Nephron progenitor cell (in vitro differentiated cells): ENCODE results near the gene ST6GALNAC3.

Experiments
- DNase-seq: peaks from one replicate; pipeline ENCODE4 v3.0.0; 2021
- H3K27ac Mint-ChIP-seq: 2 replicates; pipeline ENCODE4 v1.8.0; 2021; ENCODE audit warnings: mild to moderate bottlenecking, moderate library complexity, mixed read lengths
- H3K27me3 Mint-ChIP-seq: 2 replicates; pipeline ENCODE4 v1.8.0; 2021; ENCODE audit warnings: mild to moderate bottlenecking, low read depth, mixed read lengths; ENCODE audit not compliant: poor library complexity
- H3K36me3 Mint-ChIP-seq: 2 replicates; pipeline ENCODE4 v1.8.0; 2021; ENCODE audit warnings: low read depth, mixed read lengths
- H3K4me1 Mint-ChIP-seq: 2 replicates; pipeline ENCODE4 v1.8.0; 2021; ENCODE audit warnings: mixed read lengths
- H3K4me3 Mint-ChIP-seq: 2 replicates; pipeline ENCODE4 v1.8.0; 2021; ENCODE audit warnings: mild to moderate bottlenecking, moderate library complexity, mixed read lengths
- H3K9me3 Mint-ChIP-seq: 2 replicates; pipeline ENCODE4 v1.8.0; 2021; ENCODE audit warnings: mild to moderate bottlenecking, moderate library complexity, mixed read lengths
- CTCF ChIP-seq: fragments of 200-600 bp; sonication (generic); IDR thresholded peaks from 2 replicates; pipeline ENCODE4 v1.5.0; 2021; ENCODE audit warnings: antibody characterized with exemption

ST6GALNAC3 gene

GRCh38 chr1:76595024-76595423, 520.5 kb downstream of the ST6GALNAC3 start:
- Mint-ChIP-seq H3K9me3 (peaks cover 44% of the 10 kb centered on the region), H3K36me3 (peaks cover 53% of the 10 kb centered on the region), H3K27ac (no peak overlapping the region), H3K27me3 (no peaks in the 10 kb centered on the region), H3K4me1 (no peaks in the 10 kb centered on the region), H3K4me3 (no peak overlapping the region)
- no peak for TF ChIP-seq CTCF
- no peak for DNase-seq

GRCh38 chr1:76601465-76601864, 526.9 kb downstream of the ST6GALNAC3 start:
- Mint-ChIP-seq H3K27me3 (no peaks in the 10 kb centered on the region), H3K4me1 (peaks cover 9% of the 10 kb centered on the region), H3K9me3 (peaks cover 22% of the 10 kb centered on the region), H3K27ac (peak overlapping the region; percentile 9), H3K36me3 (peaks cover 23% of the 10 kb centered on the region), H3K4me3 (no peak overlapping the region)
- DNase-seq, result no peak
- TF ChIP-seq CTCF, result no peak

GRCh38 chr1:76607717-76608116, 533.2 kb downstream of the ST6GALNAC3 start:
- no peak for TF ChIP-seq CTCF
- no peaks in the 10 kb centered on the region for H3K27me3 Mint-ChIP-seq
- H3K4me1 Mint-ChIP-seq, result peaks cover 34% of the 10 kb centered on the region
- no peak for DNase-seq
- H3K4me3 Mint-ChIP-seq, result no peak overlapping the region
- no peaks in the 10 kb centered on the region for H3K36me3 Mint-ChIP-seq
- no peak overlapping the region for H3K27ac Mint-ChIP-seq
- H3K9me3 Mint-ChIP-seq, result no peaks in the 10 kb centered on the region

GRCh38 chr1:76611770-76612445, 537.4 kb downstream of the ST6GALNAC3 start:
- Mint-ChIP-seq H3K27ac (no peak overlapping the region), H3K36me3 (no peaks in the 10 kb centered on the region), H3K4me3 (no peak overlapping the region), H3K9me3 (no peaks in the 10 kb centered on the region), H3K27me3 (no peaks in the 10 kb centered on the region), H3K4me1 (peaks cover 40% of the 10 kb centered on the region)
- no peak for TF ChIP-seq CTCF
- DNase-seq, result no peak

GRCh38 chr1:76613886-76614285, 539.3 kb downstream of the ST6GALNAC3 start:
- no peak for DNase-seq
- Mint-ChIP-seq H3K4me1 (peaks cover 30% of the 10 kb centered on the region), H3K27me3 (no peaks in the 10 kb centered on the region), H3K9me3 (no peaks in the 10 kb centered on the region), H3K36me3 (no peaks in the 10 kb centered on the region), H3K4me3 (no peak overlapping the region), H3K27ac (no peak overlapping the region)
- no peak for TF ChIP-seq CTCF
